Neural crest cell (in vitro differentiated cells): Measurements from ENCODE around the gene TMEM212. TPM values are rescaled to one million over a fixed set of nuclear protein-coding genes. Genes with fewer than 3 reads are reported as not detected.

Experiments
- DNase-seq: peaks from one replicate; pipeline ENCODE4 v3.0.0; 2021; ENCODE audit warnings: low read depth, mixed read lengths, low spot score
- H3K27ac Mint-ChIP-seq: one replicate; pipeline ENCODE4 v1.8.0; 2021; ENCODE audit warnings: mild to moderate bottlenecking, mixed read lengths; ENCODE audit not compliant: unreplicated experiment
- H3K27me3 Mint-ChIP-seq: 2 replicates; pipeline ENCODE4 v1.8.0; 2021; ENCODE audit warnings: low read depth, mild to moderate bottlenecking, mixed read lengths
- H3K36me3 Mint-ChIP-seq: 2 replicates; pipeline ENCODE4 v1.8.0; 2021; ENCODE audit warnings: low read depth, mild to moderate bottlenecking, mixed read lengths
- H3K4me1 Mint-ChIP-seq: 2 replicates; pipeline ENCODE4 v1.8.0; 2021; ENCODE audit warnings: mixed read lengths
- H3K4me3 Mint-ChIP-seq: one replicate; pipeline ENCODE4 v1.8.0; 2021; ENCODE audit warnings: mild to moderate bottlenecking, mixed read lengths
- H3K9me3 Mint-ChIP-seq: 2 replicates; pipeline ENCODE4 v1.8.0; 2021; ENCODE audit warnings: mixed read lengths
- total RNA-seq: library from RNA; stranded (reverse); gene quantifications from 2 replicates; pipeline ENCODE4 v1.2.1, GENCODE V29; 2021
- TF ChIP-seq, protein P1 (sequence below): fragments of 200-600 bp; sonication (generic); conservative IDR thresholded peaks from 2 replicates; pipeline ENCODE4 v1.5.0; 2021; ENCODE audit warnings: antibody characterized with exemption, mild to moderate bottlenecking

TMEM212 gene
- total RNA-seq, 1 donor from 2014 or later = not detected

DNA sequence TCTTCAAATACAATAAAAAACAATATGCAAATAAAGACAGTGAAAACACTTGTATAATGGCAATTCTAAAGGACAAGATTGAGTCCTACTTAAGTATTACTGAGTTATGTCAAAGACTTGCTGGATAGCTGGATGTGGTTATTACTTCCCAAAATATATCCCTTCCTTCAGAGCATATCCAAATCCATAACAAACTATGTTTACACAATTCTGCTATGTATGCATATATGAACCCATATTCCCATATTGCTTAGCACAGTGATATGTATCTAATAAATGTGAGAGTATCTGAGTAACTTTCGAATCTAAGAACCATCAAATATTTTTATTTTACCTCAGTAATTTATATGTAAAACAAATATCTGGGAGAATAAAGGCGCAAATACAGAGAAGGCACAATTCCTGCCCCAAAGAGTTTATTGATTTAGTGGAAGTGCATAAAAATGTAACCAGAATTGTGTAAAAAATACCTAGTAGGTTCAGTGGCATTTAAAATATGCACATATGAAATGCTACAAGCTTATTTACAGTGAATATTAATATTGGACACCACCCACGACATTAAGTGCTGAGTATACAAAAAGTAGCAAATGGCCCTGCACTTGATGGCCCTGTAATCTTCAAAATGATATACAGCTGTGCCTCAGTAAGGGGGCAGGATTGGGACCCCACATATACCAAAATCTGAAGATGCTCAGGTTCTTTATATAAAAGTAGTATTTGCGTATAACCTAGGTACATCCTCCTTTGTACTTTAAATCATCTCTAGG lies 37.1 kb downstream of the TMEM212 start:
- Mint-ChIP-seq H3K36me3 (no peaks in the 10 kb centered on the region), H3K27ac (no peak overlapping the region), H3K9me3 (no peaks in the 10 kb centered on the region), H3K27me3 (no peaks in the 10 kb centered on the region), H3K4me1 (peaks cover 31% of the 10 kb centered on the region), H3K4me3 (no peak overlapping the region)
- TF ChIP-seq, protein P1, sequence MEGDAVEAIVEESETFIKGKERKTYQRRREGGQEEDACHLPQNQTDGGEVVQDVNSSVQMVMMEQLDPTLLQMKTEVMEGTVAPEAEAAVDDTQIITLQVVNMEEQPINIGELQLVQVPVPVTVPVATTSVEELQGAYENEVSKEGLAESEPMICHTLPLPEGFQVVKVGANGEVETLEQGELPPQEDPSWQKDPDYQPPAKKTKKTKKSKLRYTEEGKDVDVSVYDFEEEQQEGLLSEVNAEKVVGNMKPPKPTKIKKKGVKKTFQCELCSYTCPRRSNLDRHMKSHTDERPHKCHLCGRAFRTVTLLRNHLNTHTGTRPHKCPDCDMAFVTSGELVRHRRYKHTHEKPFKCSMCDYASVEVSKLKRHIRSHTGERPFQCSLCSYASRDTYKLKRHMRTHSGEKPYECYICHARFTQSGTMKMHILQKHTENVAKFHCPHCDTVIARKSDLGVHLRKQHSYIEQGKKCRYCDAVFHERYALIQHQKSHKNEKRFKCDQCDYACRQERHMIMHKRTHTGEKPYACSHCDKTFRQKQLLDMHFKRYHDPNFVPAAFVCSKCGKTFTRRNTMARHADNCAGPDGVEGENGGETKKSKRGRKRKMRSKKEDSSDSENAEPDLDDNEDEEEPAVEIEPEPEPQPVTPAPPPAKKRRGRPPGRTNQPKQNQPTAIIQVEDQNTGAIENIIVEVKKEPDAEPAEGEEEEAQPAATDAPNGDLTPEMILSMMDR = no peak
- no peak for DNase-seq

DNA sequence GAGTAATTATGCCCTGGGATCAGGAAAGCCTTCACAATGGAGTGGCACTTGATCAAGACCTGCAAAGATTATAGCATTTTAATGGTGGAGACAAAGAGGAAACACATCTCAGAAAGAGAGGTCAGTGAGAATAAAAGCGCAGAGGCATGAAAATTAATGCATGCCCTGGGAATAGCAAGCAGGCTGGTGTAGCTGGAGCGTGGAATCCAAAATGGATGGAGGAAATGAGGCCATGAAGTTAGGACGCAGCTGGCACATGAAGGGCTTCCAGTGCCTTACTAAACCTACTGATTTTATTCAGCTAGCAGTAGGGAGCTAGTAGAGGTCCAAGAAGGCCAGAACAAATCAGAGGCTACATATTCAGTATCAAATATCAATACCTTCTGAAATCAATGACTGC lies 38.1 kb downstream of the TMEM212 start:
- TF ChIP-seq, protein P1 = no peak
- DNase-seq = no peak
- H3K4me1 Mint-ChIP-seq = peaks cover 31% of the 10 kb centered on the region
- H3K4me3 Mint-ChIP-seq = no peak overlapping the region
- no peaks in the 10 kb centered on the region for H3K36me3 Mint-ChIP-seq
- no peaks in the 10 kb centered on the region for H3K27me3 Mint-ChIP-seq
- H3K27ac Mint-ChIP-seq = no peak overlapping the region
- H3K9me3 Mint-ChIP-seq = no peaks in the 10 kb centered on the region

DNA sequence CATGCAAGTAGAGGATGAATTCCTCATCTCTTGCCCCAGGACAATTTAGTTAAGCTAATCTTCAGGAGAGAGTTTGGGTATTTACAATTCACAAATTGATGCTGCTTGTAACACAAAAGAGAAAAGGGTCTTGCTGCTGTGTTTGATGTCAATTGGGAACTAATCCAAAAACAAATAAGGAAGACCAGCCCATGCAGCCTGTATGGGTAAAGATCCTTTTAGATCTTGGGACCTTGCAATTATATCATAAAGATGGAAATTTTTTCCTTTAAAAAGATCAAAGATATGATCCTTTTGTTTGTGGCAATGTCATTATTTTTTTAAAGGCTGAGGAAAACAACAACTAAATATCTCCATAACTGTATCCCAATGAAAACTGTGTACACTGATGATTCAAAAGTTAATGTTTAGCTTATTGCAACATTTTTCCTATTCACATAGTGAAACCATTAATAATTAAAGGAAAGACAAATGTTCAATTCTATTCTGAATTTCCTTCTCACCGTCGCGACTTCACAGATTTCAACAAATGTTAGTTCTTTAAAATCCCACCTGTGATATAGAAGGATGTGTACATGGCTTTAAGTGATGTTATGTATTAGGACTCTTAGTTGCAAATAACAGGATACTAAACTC lies 40.2 kb downstream of the TMEM212 start:
- no peak overlapping the region for H3K4me3 Mint-ChIP-seq
- peaks cover 28% of the 10 kb centered on the region for H3K4me1 Mint-ChIP-seq
- DNase-seq = no peak
- H3K27ac Mint-ChIP-seq = no peak overlapping the region
- no peaks in the 10 kb centered on the region for H3K36me3 Mint-ChIP-seq
- TF ChIP-seq, protein P1 = no peak
- no peaks in the 10 kb centered on the region for H3K27me3 Mint-ChIP-seq
- H3K9me3 Mint-ChIP-seq = peaks cover 2% of the 10 kb centered on the region

DNA sequence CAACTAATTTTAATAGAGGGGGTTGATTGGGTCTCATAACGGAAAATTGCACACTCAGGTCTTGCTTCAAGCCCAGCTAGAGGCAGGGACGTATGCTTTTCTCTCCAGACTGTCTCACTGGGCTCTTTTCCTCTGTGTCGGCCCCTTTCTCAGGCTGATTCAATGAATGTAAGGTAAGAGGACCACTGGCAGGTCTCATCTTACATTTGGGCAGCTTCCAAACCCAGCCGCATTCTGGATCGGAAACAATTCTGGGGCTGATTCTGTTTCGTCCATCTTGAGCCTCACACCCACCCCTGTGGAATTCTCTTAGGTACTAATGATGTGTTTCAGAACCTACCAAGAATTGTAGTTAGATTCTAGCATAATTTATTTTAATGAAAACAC lies 40.7 kb downstream of the TMEM212 start:
- TF ChIP-seq, protein P1 = no peak
- H3K9me3 Mint-ChIP-seq = peaks cover 2% of the 10 kb centered on the region
- no peak overlapping the region for H3K27ac Mint-ChIP-seq
- H3K4me3 Mint-ChIP-seq = no peak overlapping the region
- peaks cover 23% of the 10 kb centered on the region for H3K4me1 Mint-ChIP-seq
- H3K36me3 Mint-ChIP-seq = no peaks in the 10 kb centered on the region
- DNase-seq = no peak
- H3K27me3 Mint-ChIP-seq = no peaks in the 10 kb centered on the region

DNA sequence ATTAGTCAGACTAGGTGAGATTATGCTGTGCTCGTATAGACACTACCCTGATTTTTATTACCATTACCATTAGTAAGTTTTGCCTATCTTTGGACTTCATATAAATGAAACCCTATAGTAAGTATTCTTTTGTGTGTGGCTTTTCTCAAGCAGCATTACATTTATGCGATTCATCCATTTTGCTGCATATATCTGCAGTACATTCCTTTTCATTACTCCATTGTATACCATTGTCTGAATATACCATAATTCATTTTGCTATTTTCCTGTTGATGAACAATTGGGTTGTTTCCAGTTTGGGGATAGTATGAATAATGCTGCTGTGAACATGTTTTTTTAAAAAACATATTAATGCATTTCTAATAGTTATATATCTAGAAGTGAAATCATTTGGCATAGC lies 45.3 kb downstream of the TMEM212 start:
- TF ChIP-seq, protein P1 = no peak
- Mint-ChIP-seq H3K36me3 (no peaks in the 10 kb centered on the region), H3K4me3 (no peak overlapping the region), H3K27ac (no peak overlapping the region), H3K9me3 (peaks cover 7% of the 10 kb centered on the region), H3K27me3 (no peaks in the 10 kb centered on the region), H3K4me1 (peaks cover 11% of the 10 kb centered on the region)
- no peak for DNase-seq
